ENCODE results near the gene CCDC33. TPM values are rescaled to one million over a fixed set of nuclear protein-coding genes. Genes with fewer than 3 reads are reported as not detected.
A peak's percentile ranks its signal among the peaks of the same experiment; 100 is the strongest.

CCDC33 gene
- total and polyA plus RNA-seq, 2 experiments from 2014 or later = 0.63 to 0.86 TPM

GRCh38 chr15:74378848-74379247 is 142.7 kb downstream of the CCDC33 start:
- peak; percentile 51 for DNase-seq (ENCODE audit: low spot score)
- H3K4me3 ChIP-seq = no peak overlapping the region
- no peaks in the 10 kb centered on the region for H3K79me2 ChIP-seq
- H3K36me3 ChIP-seq (replicated peaks; ENCODE audit: insufficient read depth, low read depth) = no peaks in the 10 kb centered on the region
- 62% methylated on average over 9 of the region's 9 CpGs for WGBS (ENCODE audit: low lambda C conversion rate, missing lambda C conversion rate)
- H3K27me3 ChIP-seq = no peaks in the 10 kb centered on the region
- no peaks in the 10 kb centered on the region for H4K20me1 ChIP-seq (ENCODE audit: insufficient read depth, poor library complexity, severe bottlenecking)
- H3K9me2 ChIP-seq (replicated peaks; ENCODE audit: insufficient read depth) = no peaks in the 10 kb centered on the region
- TF ChIP-seq EZH2phosphoT487 (IDR thresholded peaks at IDR 0.05; ENCODE audit: low read depth, severe bottlenecking, unreplicated experiment) (no peak), CTCF (IDR thresholded peaks at IDR 0.05; ENCODE audit: poor library complexity) (no peak), EZH2 (IDR thresholded peaks at IDR 0.05; ENCODE audit: borderline replicate concordance) (no peak)
- H3K4me2 ChIP-seq = no peak overlapping the region
- no peak overlapping the region for H2AFZ ChIP-seq
- peak overlapping the region; percentile 68 for H3K27ac ChIP-seq
- no peaks in the 10 kb centered on the region for H3K4me1 ChIP-seq (ENCODE audit: insufficient read depth)
- H3K9me3 ChIP-seq (ENCODE audit: low read depth) = no peaks in the 10 kb centered on the region

- H4K20me1 ChIP-seq (ENCODE audit: insufficient read depth, poor library complexity, severe bottlenecking) = no peaks in the 10 kb centered on the region
- TF ChIP-seq EZH2 (IDR thresholded peaks at IDR 0.05; ENCODE audit: borderline replicate concordance) (no peak), CTCF (IDR thresholded peaks at IDR 0.05; ENCODE audit: poor library complexity) (no peak), EZH2phosphoT487 (IDR thresholded peaks at IDR 0.05; ENCODE audit: low read depth, severe bottlenecking, unreplicated experiment) (no peak)
- no peak overlapping the region for H2AFZ ChIP-seq
- no peaks in the 10 kb centered on the region for H3K79me2 ChIP-seq
- no peak overlapping the region for H3K27ac ChIP-seq
- H3K27me3 ChIP-seq = no peaks in the 10 kb centered on the region
- no peaks in the 10 kb centered on the region for H3K4me1 ChIP-seq (ENCODE audit: insufficient read depth)
- no peaks in the 10 kb centered on the region for H3K9me2 ChIP-seq (replicated peaks; ENCODE audit: insufficient read depth)
- no peak overlapping the region for H3K4me2 ChIP-seq
- H3K4me3 ChIP-seq = no peak overlapping the region
- 74% methylated on average over 7 of the region's 12 CpGs for WGBS (ENCODE audit: low lambda C conversion rate, missing lambda C conversion rate)
- no peaks in the 10 kb centered on the region for H3K9me3 ChIP-seq (ENCODE audit: low read depth)
- DNase-seq (ENCODE audit: low spot score) = no peak
- no peaks in the 10 kb centered on the region for H3K36me3 ChIP-seq (replicated peaks; ENCODE audit: insufficient read depth, low read depth)
These were observed 144.4 kb downstream of the CCDC33 start for GRCh38 chr15:74380361-74381189.

- no peak overlapping the region for H2AFZ ChIP-seq
These were observed 145.0 kb downstream of the CCDC33 start for GRCh38 chr15:74381190-74381453.

More at GRCh38 chr15:74381190-74381453, 145.0 kb downstream of the CCDC33 start:
- Histone ChIP-seq H3K9me3 (ENCODE audit: low read depth) (no peaks in the 10 kb centered on the region), H3K27me3 (no peaks in the 10 kb centered on the region), H3K9me2 (replicated peaks; ENCODE audit: insufficient read depth) (no peaks in the 10 kb centered on the region), H3K4me2 (no peak overlapping the region), H3K27ac (no peak overlapping the region), H3K79me2 (no peaks in the 10 kb centered on the region), H3K4me3 (no peak overlapping the region), H4K20me1 (ENCODE audit: insufficient read depth, poor library complexity, severe bottlenecking) (no peaks in the 10 kb centered on the region), H3K4me1 (ENCODE audit: insufficient read depth) (no peaks in the 10 kb centered on the region), H3K36me3 (replicated peaks; ENCODE audit: insufficient read depth, low read depth) (no peaks in the 10 kb centered on the region)
- WGBS (ENCODE audit: low lambda C conversion rate, missing lambda C conversion rate) = 80% methylated on average over 2 of the region's 2 CpGs
- no peak for TF ChIP-seq EZH2 (IDR thresholded peaks at IDR 0.05; ENCODE audit: borderline replicate concordance)
- no peak for TF ChIP-seq EZH2phosphoT487 (IDR thresholded peaks at IDR 0.05; ENCODE audit: low read depth, severe bottlenecking, unreplicated experiment)
- no peak for TF ChIP-seq CTCF (IDR thresholded peaks at IDR 0.05; ENCODE audit: poor library complexity)
- no peak for DNase-seq (ENCODE audit: low spot score)
